Peyer's patch (tissue), 4 donors: Measurements from ENCODE around the gene ILF2. TPM values are rescaled to one million over a fixed set of nuclear protein-coding genes. Genes with fewer than 3 reads are reported as not detected.

Source experiments
- DNase-seq, 3 donors: peaks; one replicate each; pipeline ENCODE4 v3.0.0-alpha.2; 2017 to 2019
- H3K27ac ChIP-seq, 4 donors: fragments of 200-600 bp; sonication (generic); one replicate each; pipeline ENCODE4 v1.5.1; 2016 to 2019
- H3K27me3 ChIP-seq, 2 donors: fragments of 200-600 bp; sonication (generic); one replicate each; pipeline ENCODE4 v1.5.1; 2019
- H3K36me3 ChIP-seq, 3 donors: fragments of 200-600 bp; sonication (generic); one replicate each; pipeline ENCODE4 v1.5.1; 2016 to 2019
- H3K4me1 ChIP-seq, 4 donors: fragments of 200-600 bp; sonication (generic); one replicate each; pipeline ENCODE4 v1.5.1; 2016 to 2019
- H3K4me3 ChIP-seq, 4 donors: fragments of 200-600 bp; sonication (generic); 1 replicate in 3 of 4; 2 replicates in 1 of 4; pipeline ENCODE4 v1.5.1; 2016 to 2019; ENCODE audit warnings: mild to moderate bottlenecking in 1 of 4
- H3K9me3 ChIP-seq, 4 donors: fragments of 200-600 bp; sonication (generic); one replicate each; pipeline ENCODE4 v1.5.1; 2016 to 2019; ENCODE audit warnings: mild to moderate bottlenecking in 1 of 4
- CTCF ChIP-seq, 6 experiments: fragments of 450-650 bp in 4 of 6; fragments of 200-600 bp in 2 of 6; sonication (generic) in 1 of 6; IDR thresholded peaks; one replicate each; pipeline ENCODE4 v1.5.1; 2017 to 2019; ENCODE audit warnings: antibody characterized with exemption in 6 of 6, mild to moderate bottlenecking in 3 of 6, moderate library complexity in 1 of 6
- POLR2A ChIP-seq, 2 donors: fragments of 450-650 bp; IDR thresholded peaks; one replicate each; pipeline ENCODE4 v1.5.1; 2017; ENCODE audit warnings: antibody characterized with exemption in 2 of 2, mild to moderate bottlenecking in 2 of 2, moderate library complexity in 2 of 2
- total RNA-seq, 4 donors: library from RNA; depleted of rRNA; stranded (reverse); fragments of >200 nt; gene quantifications; one replicate each; pipeline ENCODE4 v1.1.0, GENCODE V29; 2016

Gene ILF2
- total RNA-seq, 4 donors from 2014 or later: 31.4 to 67.7 (median 47.2) TPM

DNA sequence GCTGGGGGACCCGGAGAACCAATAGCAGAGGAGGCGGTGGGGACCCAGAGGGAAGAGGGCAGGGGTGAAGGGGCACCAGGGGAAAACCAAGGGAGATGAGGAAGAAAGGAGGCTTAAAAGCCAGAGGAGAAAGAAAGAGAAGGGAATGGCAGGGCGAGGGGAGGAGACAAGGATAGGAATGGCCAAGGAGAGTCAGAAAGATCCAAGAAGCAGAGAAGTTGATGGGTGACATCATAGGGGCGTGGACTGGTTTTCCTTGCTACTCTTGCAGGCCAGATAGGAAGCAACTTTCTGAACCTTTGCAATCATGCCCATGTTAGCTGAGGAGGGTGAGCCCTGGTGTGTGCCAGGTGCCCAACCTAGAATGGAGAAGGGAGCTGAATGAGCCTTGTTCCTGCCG is 13.1 kb upstream of the ILF2 start:
- no peak for TF ChIP-seq CTCF (IDR thresholded peaks at IDR 0.05)
- no peaks in the 10 kb centered on the region for H3K36me3 ChIP-seq
- peaks cover 0 to 11% of the 10 kb centered on the region in 2 donors for H3K27me3 ChIP-seq
- no peak overlapping the region for H3K27ac ChIP-seq
- no peaks in the 10 kb centered on the region for H3K9me3 ChIP-seq
- DNase-seq: no peak
- H3K4me3 ChIP-seq: no peak overlapping the region
- H3K4me1 ChIP-seq: peaks cover 3 to 11% (median 6%) of the 10 kb centered on the region in 4 donors

GRCh38 chr1:153682730-153683129 is 11.9 kb upstream of the ILF2 start:
- Histone ChIP-seq H3K9me3 (no peaks in the 10 kb centered on the region), H3K27ac (no peak overlapping the region), H3K4me3 (no peak overlapping the region), H3K36me3 (no peaks in the 10 kb centered on the region), H3K4me1 (peaks cover 3 to 22% (median 17%) of the 10 kb centered on the region in 4 donors), H3K27me3 (peaks cover 0 to 22% of the 10 kb centered on the region in 2 donors)
- TF ChIP-seq CTCF (IDR thresholded peaks at IDR 0.05) (no peak), POLR2A (IDR thresholded peaks at IDR 0.05) (no peak)
- no peak for DNase-seq

- Histone ChIP-seq H3K27me3 (peaks cover 0 to 22% of the 10 kb centered on the region in 2 donors), H3K27ac (no peak overlapping the region), H3K9me3 (no peaks in the 10 kb centered on the region), H3K36me3 (no peaks in the 10 kb centered on the region), H3K4me1 (peaks cover 3 to 25% (median 19%) of the 10 kb centered on the region in 4 donors), H3K4me3 (peak overlapping the region in 1 of 4 donors; percentile 60)
- TF ChIP-seq CTCF (IDR thresholded peaks at IDR 0.05): no peak
- DNase-seq: no peak
Measured at GRCh38 chr1:153680120-153680403, 9.3 kb upstream of the ILF2 start.

- peaks cover 0 to 22% of the 10 kb centered on the region in 2 donors for H3K27me3 ChIP-seq
- no peaks in the 10 kb centered on the region for H3K36me3 ChIP-seq
- H3K4me3 ChIP-seq: peak overlapping the region; percentile 24 to 60 (median 47)
- H3K27ac ChIP-seq: peak overlapping the region in 3 of 4 donors; percentile 20 to 49 (median 39)
- H3K9me3 ChIP-seq: no peaks in the 10 kb centered on the region
- DNase-seq: no peak
- TF ChIP-seq CTCF (IDR thresholded peaks at IDR 0.05) (no peak), POLR2A (IDR thresholded peaks at IDR 0.05) (no peak)
- peaks cover 3 to 25% (median 19%) of the 10 kb centered on the region in 4 donors for H3K4me1 ChIP-seq
Measured at GRCh38 chr1:153679337-153680119, 8.7 kb upstream of the ILF2 start.

DNA sequence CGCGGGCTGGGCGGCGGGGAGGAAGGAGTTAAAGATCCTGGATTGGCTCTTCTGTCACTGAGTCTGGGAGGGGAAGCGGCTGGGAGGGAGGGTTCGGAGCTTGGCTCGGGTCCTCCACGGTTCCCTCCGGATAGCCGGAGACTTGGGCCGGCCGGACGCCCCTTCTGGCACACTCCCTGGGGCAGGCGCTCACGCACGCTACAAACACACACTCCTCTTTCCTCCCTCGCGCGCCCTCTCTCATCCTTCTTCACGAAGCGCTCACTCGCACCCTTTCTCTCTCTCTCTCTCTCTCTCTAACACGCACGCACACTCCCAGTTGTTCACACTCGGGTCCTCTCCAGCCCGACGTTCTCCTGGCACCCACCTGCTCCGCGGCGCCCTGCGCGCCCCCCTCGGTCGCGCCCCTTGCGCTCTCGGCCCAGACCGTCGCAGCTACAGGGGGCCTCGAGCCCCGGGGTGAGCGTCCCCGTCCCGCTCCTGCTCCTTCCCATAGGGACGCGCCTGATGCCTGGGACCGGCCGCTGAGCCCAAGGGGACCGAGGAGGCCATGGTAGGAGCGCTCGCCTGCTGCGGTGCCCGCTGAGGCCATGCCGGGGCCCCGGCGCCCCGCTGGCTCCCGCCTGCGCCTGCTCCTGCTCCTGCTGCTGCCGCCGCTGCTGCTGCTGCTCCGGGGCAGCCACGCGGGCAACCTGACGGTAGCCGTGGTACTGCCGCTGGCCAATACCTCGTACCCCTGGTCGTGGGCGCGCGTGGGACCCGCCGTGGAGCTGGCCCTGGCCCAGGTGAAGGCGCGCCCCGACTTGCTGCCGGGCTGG is 7.9 kb upstream of the ILF2 start, which contains the start of gene NPR1:
TSS of gene NPR1 (plus strand) at position 170 of the 818 bp plus-strand sequence. CDS start at position 591, 421 bp downstream.
- no peaks in the 10 kb centered on the region for H3K9me3 ChIP-seq
- TF ChIP-seq POLR2A (IDR thresholded peaks at IDR 0.05) (no peak), CTCF (IDR thresholded peaks at IDR 0.05) (no peak)
- peaks cover 0 to 22% of the 10 kb centered on the region in 2 donors for H3K27me3 ChIP-seq
- H3K27ac ChIP-seq: peak within 1 kb of the TSS in 3 of 4 donors; percentile 20 to 49 (median 39)
- H3K4me1 ChIP-seq: peaks cover 3 to 25% (median 19%) of the 10 kb centered on the region in 4 donors
- H3K4me3 ChIP-seq: peak within 1 kb of the TSS; percentile 24 to 60 (median 47)
- peak; percentile 37 to 67 (median 59) for DNase-seq
- no peaks in the 10 kb centered on the region for H3K36me3 ChIP-seq
